Parathyroid adenoma (tissue), 2 donors: ENCODE data around the gene HECTD3.
"Not testable (repeated sequence)": the region's sequence is repeated elsewhere in the genome, so short reads cannot be mapped to it uniquely, and the experiment has no call there.

Experiments
- H2AFZ ChIP-seq: fragments of 300-600 bp; sonication (generic); one replicate; pipeline ENCODE4 v1.7.0; 2017; ENCODE audit warnings: antibody characterized with exemption, mild to moderate bottlenecking
- H3K27ac ChIP-seq: fragments of 300-600 bp; sonication (generic); one replicate; pipeline ENCODE4 v1.7.0; 2017
- H3K27me3 ChIP-seq: fragments of 300-600 bp; sonication (generic); one replicate; pipeline ENCODE4 v1.7.0; 2017; ENCODE audit warnings: low read length; ENCODE audit not compliant: control insufficient read depth, insufficient read depth
- H3K36me3 ChIP-seq: fragments of 300-600 bp; sonication (generic); one replicate; pipeline ENCODE4 v1.7.0; 2017; ENCODE audit warnings: low read length; ENCODE audit not compliant: control insufficient read depth, insufficient read depth
- H3K4me1 ChIP-seq: fragments of 300-600 bp; sonication (generic); one replicate; pipeline ENCODE4 v1.7.0; 2017; ENCODE audit warnings: control low read depth
- H3K4me2 ChIP-seq: fragments of 300-600 bp; sonication (generic); one replicate; pipeline ENCODE4 v1.7.0; 2017; ENCODE audit warnings: low read length
- H3K4me3 ChIP-seq: fragments of 300-600 bp; sonication (generic); one replicate; pipeline ENCODE4 v1.7.0; 2017; ENCODE audit warnings: low read depth, low read length
- H3K79me2 ChIP-seq: fragments of 300-600 bp; sonication (generic); one replicate; pipeline ENCODE4 v1.7.0; 2017; ENCODE audit warnings: control low read depth
- H3K9ac ChIP-seq: fragments of 300-600 bp; sonication (generic); one replicate; pipeline ENCODE4 v1.7.0; 2017; ENCODE audit warnings: mild to moderate bottlenecking
- H3K9me3 ChIP-seq: fragments of 300-600 bp; sonication (generic); one replicate; pipeline ENCODE4 v1.7.0; 2017; ENCODE audit warnings: low read length; ENCODE audit not compliant: control insufficient read depth
- CTCF ChIP-seq: fragments of 300-600 bp; sonication (generic); IDR thresholded peaks from one replicate; pipeline ENCODE4 v1.7.0; 2017; ENCODE audit warnings: antibody characterized with exemption, mild to moderate bottlenecking
- donor health status: primary hyperparathyroidism.

The HECTD3 gene

GRCh38 chr1:44973645-44974044 is 37.5 kb downstream of the HECTD3 start:
- Histone ChIP-seq H3K36me3 (no peaks in the 10 kb centered on the region), H3K79me2 (no peaks in the 10 kb centered on the region), H3K4me2 (no peak overlapping the region), H3K9ac (no peak overlapping the region), H3K9me3 (no peaks in the 10 kb centered on the region), H3K27ac (no peak overlapping the region), H3K4me3 (no peak overlapping the region), H2AFZ (no peak overlapping the region), H3K27me3 (no peaks in the 10 kb centered on the region), H3K4me1 (no peaks in the 10 kb centered on the region)
- TF ChIP-seq CTCF: no peak

- H3K4me1 ChIP-seq: no peaks in the 10 kb centered on the region
- H2AFZ ChIP-seq: no peak overlapping the region
- H3K9me3 ChIP-seq: no peaks in the 10 kb centered on the region
- H3K27ac ChIP-seq: no peak overlapping the region
- H3K4me3 ChIP-seq: no peak overlapping the region
- no peak for TF ChIP-seq CTCF
- H3K36me3 ChIP-seq: no peaks in the 10 kb centered on the region
- no peaks in the 10 kb centered on the region for H3K27me3 ChIP-seq
- H3K79me2 ChIP-seq: no peaks in the 10 kb centered on the region
- H3K4me2 ChIP-seq: no peak overlapping the region
- H3K9ac ChIP-seq: no peak overlapping the region
Measured at GRCh38 chr1:44970317-44970716, 40.8 kb downstream of the HECTD3 start.

GRCh38 chr1:44964396-44964795 is 46.7 kb downstream of the HECTD3 start:
- Histone ChIP-seq H3K4me2 (no peak overlapping the region), H2AFZ (no peak overlapping the region), H3K9me3 (no peaks in the 10 kb centered on the region), H3K27ac (no peak overlapping the region), H3K4me3 (no peak overlapping the region), H3K9ac (no peak overlapping the region), H3K27me3 (no peaks in the 10 kb centered on the region), H3K79me2 (no peaks in the 10 kb centered on the region), H3K4me1 (no peaks in the 10 kb centered on the region), H3K36me3 (no peaks in the 10 kb centered on the region)
- TF ChIP-seq CTCF: no peak

GRCh38 chr1:44962729-44963128 is 48.4 kb downstream of the HECTD3 start:
- Histone ChIP-seq H3K4me2 (no peak overlapping the region), H3K27ac (no peak overlapping the region), H3K4me1 (no peaks in the 10 kb centered on the region), H3K27me3 (no peaks in the 10 kb centered on the region), H2AFZ (no peak overlapping the region), H3K9ac (no peak overlapping the region), H3K79me2 (no peaks in the 10 kb centered on the region), H3K36me3 (no peaks in the 10 kb centered on the region), H3K9me3 (no peaks in the 10 kb centered on the region), H3K4me3 (no peak overlapping the region)
- TF ChIP-seq CTCF: no peak

GRCh38 chr1:44962022-44962421 is 49.1 kb downstream of the HECTD3 start:
- H3K9me3 ChIP-seq, H3K9ac ChIP-seq, H3K36me3 ChIP-seq, H3K27ac ChIP-seq, H2AFZ ChIP-seq, H3K4me1 ChIP-seq, H3K4me2 ChIP-seq, H3K4me3 ChIP-seq, H3K79me2 ChIP-seq, H3K27me3 ChIP-seq: not testable (repeated sequence)

- H3K36me3 ChIP-seq: not testable (repeated sequence)
Measured at GRCh38 chr1:44957566-44957965, 53.6 kb downstream of the HECTD3 start.

GRCh38 chr1:44956077-44956476 is 55.0 kb downstream of the HECTD3 start:
- H3K27ac ChIP-seq, H2AFZ ChIP-seq, H3K79me2 ChIP-seq, H3K4me1 ChIP-seq, H3K27me3 ChIP-seq, H3K9ac ChIP-seq, H3K4me3 ChIP-seq, H3K9me3 ChIP-seq, H3K36me3 ChIP-seq, H3K4me2 ChIP-seq: not testable (repeated sequence)

More at GRCh38 chr1:44957566-44957965, 53.6 kb downstream of the HECTD3 start:
- H3K27me3 ChIP-seq, H3K9me3 ChIP-seq, H3K9ac ChIP-seq, H3K4me2 ChIP-seq, H3K27ac ChIP-seq, H2AFZ ChIP-seq, H3K79me2 ChIP-seq, H3K4me1 ChIP-seq, H3K4me3 ChIP-seq: not testable (repeated sequence)
